Choroid plexus epithelial cell (primary cell): ENCODE measurements around the gene CMIP.
A peak's percentile ranks its signal among the peaks of the same experiment; 100 is the strongest.

Source experiments
- DNase-seq: peaks from one replicate; pipeline ENCODE4 v3.0.0-alpha.2; 2010; ENCODE audit warnings: low read depth
- H3K4me3 ChIP-seq: 2 replicates; pipeline ENCODE4 v1.5.1; 2011; ENCODE audit warnings: low read depth, mild to moderate bottlenecking, control low read depth, low read length, moderate library complexity
- TF ChIP-seq, protein P1 (sequence below): conservative IDR thresholded peaks from 2 replicates; pipeline ENCODE4 v1.5.1; 2011; ENCODE audit warnings: low read depth, mild to moderate bottlenecking, control low read depth, inconsistent platforms, low read length, moderate library complexity

The CMIP gene

DNA sequence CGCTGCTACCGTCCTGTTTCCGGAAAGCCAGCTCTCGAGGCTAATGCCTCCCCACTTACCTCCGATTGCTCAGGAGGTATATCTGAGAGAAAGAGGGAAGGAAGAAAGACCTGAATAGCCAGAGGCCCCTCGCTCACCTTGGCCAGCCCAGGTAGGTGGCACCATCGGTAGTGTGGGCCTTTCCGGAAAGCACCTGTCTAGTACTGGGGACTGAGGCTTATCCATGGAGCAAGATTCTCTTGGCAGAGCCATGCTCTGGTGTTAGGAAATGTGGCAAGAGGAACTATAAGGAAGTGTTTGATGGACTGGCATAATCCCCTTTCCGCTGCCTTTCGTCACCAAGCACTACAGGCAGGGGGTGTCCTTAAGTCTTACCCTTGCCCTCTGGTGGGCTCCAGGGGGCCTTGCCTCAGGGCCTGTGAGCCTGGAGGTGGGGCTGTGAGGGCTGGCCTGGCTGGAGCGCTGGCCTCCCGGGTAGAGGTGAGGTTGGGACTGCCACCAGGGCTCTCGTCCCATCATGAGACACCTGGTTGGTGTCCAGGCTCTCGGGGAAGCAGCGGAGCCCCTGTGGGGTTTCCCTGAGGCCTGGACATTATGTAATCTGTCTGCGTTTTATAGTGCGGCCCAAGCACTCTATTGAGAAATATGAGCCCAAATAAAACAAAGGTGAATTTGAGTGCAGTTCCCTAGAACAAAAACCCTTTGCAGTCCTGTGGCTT, 2.9 kb downstream of the CMIP start:
- no peak for DNase-seq
- TF ChIP-seq, protein P1, sequence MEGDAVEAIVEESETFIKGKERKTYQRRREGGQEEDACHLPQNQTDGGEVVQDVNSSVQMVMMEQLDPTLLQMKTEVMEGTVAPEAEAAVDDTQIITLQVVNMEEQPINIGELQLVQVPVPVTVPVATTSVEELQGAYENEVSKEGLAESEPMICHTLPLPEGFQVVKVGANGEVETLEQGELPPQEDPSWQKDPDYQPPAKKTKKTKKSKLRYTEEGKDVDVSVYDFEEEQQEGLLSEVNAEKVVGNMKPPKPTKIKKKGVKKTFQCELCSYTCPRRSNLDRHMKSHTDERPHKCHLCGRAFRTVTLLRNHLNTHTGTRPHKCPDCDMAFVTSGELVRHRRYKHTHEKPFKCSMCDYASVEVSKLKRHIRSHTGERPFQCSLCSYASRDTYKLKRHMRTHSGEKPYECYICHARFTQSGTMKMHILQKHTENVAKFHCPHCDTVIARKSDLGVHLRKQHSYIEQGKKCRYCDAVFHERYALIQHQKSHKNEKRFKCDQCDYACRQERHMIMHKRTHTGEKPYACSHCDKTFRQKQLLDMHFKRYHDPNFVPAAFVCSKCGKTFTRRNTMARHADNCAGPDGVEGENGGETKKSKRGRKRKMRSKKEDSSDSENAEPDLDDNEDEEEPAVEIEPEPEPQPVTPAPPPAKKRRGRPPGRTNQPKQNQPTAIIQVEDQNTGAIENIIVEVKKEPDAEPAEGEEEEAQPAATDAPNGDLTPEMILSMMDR: no peak
- peak overlapping the region; percentile 1 for H3K4me3 ChIP-seq

GRCh38 chr16:81448154-81449131, 3.8 kb downstream of the CMIP start:
- peak; percentile 41 for DNase-seq
- TF ChIP-seq, protein P1: no peak
- H3K4me3 ChIP-seq: no peak overlapping the region

GRCh38 chr16:81449241-81449640, 4.6 kb downstream of the CMIP start:
- H3K4me3 ChIP-seq: no peak overlapping the region
- DNase-seq: no peak
- TF ChIP-seq, protein P1: no peak

DNA sequence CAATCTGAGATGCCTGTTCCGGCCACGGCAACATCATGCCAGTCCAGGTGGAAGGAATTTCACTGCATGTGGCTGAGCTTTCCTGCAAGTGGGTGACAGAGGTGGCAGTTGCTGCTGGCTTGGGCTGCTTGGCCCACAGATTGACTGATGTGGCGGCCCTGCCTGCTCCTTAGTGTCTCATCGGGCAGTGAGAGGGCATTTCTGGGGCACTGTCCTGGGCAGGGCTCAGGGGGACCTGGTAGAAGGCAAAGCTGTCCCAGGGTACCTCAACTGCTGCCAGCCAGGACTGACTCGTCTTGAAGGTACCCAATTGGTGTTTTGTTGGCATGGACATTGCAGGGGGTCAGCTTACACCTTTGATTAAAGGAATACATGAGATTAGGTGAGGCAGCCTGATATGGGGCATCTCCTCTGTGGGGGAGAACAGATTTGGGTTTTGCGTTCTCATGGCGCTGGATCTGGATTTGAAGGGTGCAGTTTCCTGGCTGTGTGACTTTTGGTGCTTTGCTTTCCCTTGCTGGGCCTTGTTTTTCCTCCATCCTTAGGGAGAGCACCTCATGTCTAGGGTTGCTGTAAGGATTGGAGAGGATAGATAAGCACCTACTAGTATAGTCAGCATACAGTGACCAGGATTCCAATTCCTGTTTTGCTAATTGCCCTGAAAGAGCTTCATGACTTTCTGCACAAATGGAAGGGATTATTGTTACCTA, 5.4 kb downstream of the CMIP start:
- H3K4me3 ChIP-seq: no peak overlapping the region
- no peak for DNase-seq
- TF ChIP-seq, protein P1: no peak

DNA sequence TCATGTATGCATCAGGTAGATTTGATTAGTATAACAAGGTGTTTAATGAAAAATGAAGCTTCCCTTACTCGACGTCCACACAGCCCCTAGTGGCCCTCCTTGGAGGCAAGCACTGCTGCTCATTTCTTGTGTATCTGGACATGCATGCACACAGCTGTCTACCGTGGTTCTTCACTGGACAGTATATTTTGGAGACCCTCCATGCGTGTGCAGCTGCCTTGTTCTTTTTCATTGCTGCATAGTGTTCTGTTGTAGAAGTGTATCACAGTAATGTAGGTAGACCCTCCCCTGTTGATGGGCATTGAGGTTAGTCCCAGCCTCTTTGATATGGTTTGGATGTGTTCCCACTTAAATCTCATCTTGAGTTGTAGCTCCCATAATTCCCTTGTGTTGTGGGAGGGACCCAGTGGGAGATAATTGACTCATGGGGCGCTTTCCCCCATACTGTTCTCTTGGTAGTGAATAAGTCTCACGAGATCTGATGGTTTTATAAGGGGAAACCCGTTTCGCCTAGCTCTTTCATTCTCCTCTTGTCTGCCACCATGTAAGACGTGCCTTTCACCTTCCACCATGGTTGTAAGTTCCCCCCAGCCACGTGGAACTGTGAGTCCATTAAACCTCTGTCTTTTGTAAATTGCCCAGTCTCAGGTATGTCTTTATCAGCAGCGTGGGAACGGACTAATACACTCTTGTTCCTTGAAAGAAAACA, 6.3 kb downstream of the CMIP start:
- H3K4me3 ChIP-seq: no peak overlapping the region
- TF ChIP-seq, protein P1: peak; percentile 22
- no peak for DNase-seq
